ENCODE data around the gene SMPX. TPM values are rescaled to one million over a fixed set of nuclear protein-coding genes. Genes with fewer than 3 reads are reported as not detected.

SMPX gene
- polyA plus RNA-seq, 3 donors, result not detected

DNA sequence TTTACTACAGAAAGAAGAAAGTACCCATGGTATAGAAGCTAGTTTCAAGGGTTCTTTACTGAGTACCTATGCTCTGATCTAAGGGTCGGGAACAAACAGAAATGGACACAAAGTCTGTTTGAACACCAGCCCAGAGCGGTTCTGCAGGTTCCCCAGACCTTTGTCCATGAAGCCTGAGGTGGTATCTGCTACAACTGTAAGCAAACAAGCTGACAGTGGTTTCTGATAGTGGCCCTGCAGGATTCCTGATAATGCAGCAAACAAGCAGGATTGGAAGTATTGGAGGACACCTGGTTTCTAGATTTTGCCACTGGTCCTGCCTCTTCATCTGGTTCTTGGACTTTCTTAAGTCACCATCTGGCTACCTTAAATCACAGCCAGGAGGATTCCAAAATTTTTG, 23.7 kb downstream of the SMPX start:
- H3K27me3 ChIP-seq (ENCODE audit: control insufficient read depth in 2 of 2, insufficient read depth in 2 of 2, low read length in 2 of 2), result peaks cover 0 to 7% of the 10 kb centered on the region in 2 donors
- H3K27ac ChIP-seq (ENCODE audit: low read depth in 1 of 2, low read length in 2 of 2), result no peak overlapping the region
- intact Hi-C loops (cut with micrococcal nuclease), result no loop called here
- H3K36me3 ChIP-seq (replicated peaks in 1 of 2; ENCODE audit: control insufficient read depth in 1 of 2, insufficient read depth in 2 of 2, low read length in 2 of 2), result no peaks in the 10 kb centered on the region
- Mint-ChIP-seq H3K27ac (no peak overlapping the region), H3K9me3 (peaks cover 0 to 2% (median 0%) of the 10 kb centered on the region in 7 donors), H3K36me3 (no peaks in the 10 kb centered on the region), H3K4me1 (no peaks in the 10 kb centered on the region), H3K27me3 (ENCODE audit: low read depth in 3 of 3) (peaks cover 0 to 8% (median 5%) of the 10 kb centered on the region in 3 donors), H3K4me3 (no peak overlapping the region)
- WGBS (ENCODE audit: insufficient coverage), result 74% methylated on average over 2 of the region's 2 CpGs
- H3K9me3 ChIP-seq (replicated peaks in 1 of 2; ENCODE audit: control insufficient read depth in 1 of 2, insufficient read depth in 1 of 2, low read length in 2 of 2), result no peaks in the 10 kb centered on the region
- H3K9ac ChIP-seq (ENCODE audit: insufficient read depth, low read length, poor library complexity, severe bottlenecking), result no peak overlapping the region
- DNase-seq, result no peak
- no peak overlapping the region for H3K4me2 ChIP-seq (replicated peaks; ENCODE audit: extremely low read depth, low read length, poor library complexity, severe bottlenecking)
- H2AFZ ChIP-seq (ENCODE audit: insufficient read depth, low read depth, low read length, poor library complexity, severe bottlenecking), result no peak overlapping the region
- H3K4me1 ChIP-seq (ENCODE audit: control insufficient read depth in 1 of 2, insufficient read depth in 2 of 2, low read length in 2 of 2), result no peaks in the 10 kb centered on the region
- H3K4me3 ChIP-seq (replicated peaks in 1 of 3; ENCODE audit: low read depth in 2 of 3, low read length in 3 of 3), result no peak overlapping the region
- no peaks in the 10 kb centered on the region for H3K79me2 ChIP-seq (ENCODE audit: insufficient read depth, low read length)
- TF ChIP-seq, protein P1, sequence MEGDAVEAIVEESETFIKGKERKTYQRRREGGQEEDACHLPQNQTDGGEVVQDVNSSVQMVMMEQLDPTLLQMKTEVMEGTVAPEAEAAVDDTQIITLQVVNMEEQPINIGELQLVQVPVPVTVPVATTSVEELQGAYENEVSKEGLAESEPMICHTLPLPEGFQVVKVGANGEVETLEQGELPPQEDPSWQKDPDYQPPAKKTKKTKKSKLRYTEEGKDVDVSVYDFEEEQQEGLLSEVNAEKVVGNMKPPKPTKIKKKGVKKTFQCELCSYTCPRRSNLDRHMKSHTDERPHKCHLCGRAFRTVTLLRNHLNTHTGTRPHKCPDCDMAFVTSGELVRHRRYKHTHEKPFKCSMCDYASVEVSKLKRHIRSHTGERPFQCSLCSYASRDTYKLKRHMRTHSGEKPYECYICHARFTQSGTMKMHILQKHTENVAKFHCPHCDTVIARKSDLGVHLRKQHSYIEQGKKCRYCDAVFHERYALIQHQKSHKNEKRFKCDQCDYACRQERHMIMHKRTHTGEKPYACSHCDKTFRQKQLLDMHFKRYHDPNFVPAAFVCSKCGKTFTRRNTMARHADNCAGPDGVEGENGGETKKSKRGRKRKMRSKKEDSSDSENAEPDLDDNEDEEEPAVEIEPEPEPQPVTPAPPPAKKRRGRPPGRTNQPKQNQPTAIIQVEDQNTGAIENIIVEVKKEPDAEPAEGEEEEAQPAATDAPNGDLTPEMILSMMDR (IDR thresholded peaks at IDR 0.05), result no peak
- no peaks in the 10 kb centered on the region for H4K20me1 ChIP-seq (ENCODE audit: insufficient read depth, low read length)

DNA sequence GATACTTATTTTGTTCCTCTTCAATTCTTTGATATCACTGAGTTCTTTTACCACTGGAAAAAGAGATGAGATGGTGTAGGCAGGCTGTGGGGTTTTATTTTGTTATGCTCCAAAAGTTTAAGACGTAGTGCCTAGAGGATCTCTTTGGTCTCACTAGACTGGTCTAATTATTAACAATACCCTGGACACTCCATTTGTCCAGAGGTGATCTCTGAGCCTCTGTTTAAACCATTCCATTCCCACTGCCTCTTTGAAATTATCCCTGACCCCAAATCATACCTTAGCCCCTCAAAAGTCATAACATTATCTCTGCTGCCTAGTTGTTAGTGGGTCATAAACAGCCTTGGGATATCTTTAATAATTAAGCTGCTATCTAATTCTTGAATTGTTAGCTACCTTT, 24.2 kb downstream of the SMPX start:
- Mint-ChIP-seq H3K36me3 (no peaks in the 10 kb centered on the region), H3K27ac (no peak overlapping the region), H3K4me3 (no peak overlapping the region), H3K9me3 (peaks cover 0 to 2% (median 0%) of the 10 kb centered on the region in 7 donors), H3K4me1 (no peaks in the 10 kb centered on the region), H3K27me3 (ENCODE audit: low read depth in 3 of 3) (peaks cover 0 to 6% (median 4%) of the 10 kb centered on the region in 3 donors)
- no peak for DNase-seq
- no peaks in the 10 kb centered on the region for H4K20me1 ChIP-seq (ENCODE audit: insufficient read depth, low read length)
- H3K4me1 ChIP-seq (ENCODE audit: control insufficient read depth in 1 of 2, insufficient read depth in 2 of 2, low read length in 2 of 2), result no peaks in the 10 kb centered on the region
- no peak overlapping the region for H3K4me2 ChIP-seq (replicated peaks; ENCODE audit: extremely low read depth, low read length, poor library complexity, severe bottlenecking)
- no CpG with 5 or more reads among the region's 1 CpG for WGBS (ENCODE audit: insufficient coverage)
- H2AFZ ChIP-seq (ENCODE audit: insufficient read depth, low read depth, low read length, poor library complexity, severe bottlenecking), result no peak overlapping the region
- H3K79me2 ChIP-seq (ENCODE audit: insufficient read depth, low read length), result no peaks in the 10 kb centered on the region
- no peaks in the 10 kb centered on the region for H3K9me3 ChIP-seq (replicated peaks in 1 of 2; ENCODE audit: control insufficient read depth in 1 of 2, insufficient read depth in 1 of 2, low read length in 2 of 2)
- H3K27me3 ChIP-seq (ENCODE audit: control insufficient read depth in 2 of 2, insufficient read depth in 2 of 2, low read length in 2 of 2), result peaks cover 0 to 7% of the 10 kb centered on the region in 2 donors
- no peaks in the 10 kb centered on the region for H3K36me3 ChIP-seq (replicated peaks in 1 of 2; ENCODE audit: control insufficient read depth in 1 of 2, insufficient read depth in 2 of 2, low read length in 2 of 2)
- TF ChIP-seq, protein P1 (IDR thresholded peaks at IDR 0.05), result no peak
- H3K27ac ChIP-seq (ENCODE audit: low read depth in 1 of 2, low read length in 2 of 2), result no peak overlapping the region
- intact Hi-C loops (cut with micrococcal nuclease), result no loop called here
- H3K4me3 ChIP-seq (replicated peaks in 1 of 3; ENCODE audit: low read depth in 2 of 3, low read length in 3 of 3), result no peak overlapping the region
- H3K9ac ChIP-seq (ENCODE audit: insufficient read depth, low read length, poor library complexity, severe bottlenecking), result no peak overlapping the region
